Measurements from ENCODE around the gene MREG. TPM values are rescaled to one million over a fixed set of nuclear protein-coding genes. Genes with fewer than 3 reads are reported as not detected.

Gene MREG
- total and polyA plus RNA-seq, 4 donors = 0.87 to 3.1 (median 2.7) TPM

DNA sequence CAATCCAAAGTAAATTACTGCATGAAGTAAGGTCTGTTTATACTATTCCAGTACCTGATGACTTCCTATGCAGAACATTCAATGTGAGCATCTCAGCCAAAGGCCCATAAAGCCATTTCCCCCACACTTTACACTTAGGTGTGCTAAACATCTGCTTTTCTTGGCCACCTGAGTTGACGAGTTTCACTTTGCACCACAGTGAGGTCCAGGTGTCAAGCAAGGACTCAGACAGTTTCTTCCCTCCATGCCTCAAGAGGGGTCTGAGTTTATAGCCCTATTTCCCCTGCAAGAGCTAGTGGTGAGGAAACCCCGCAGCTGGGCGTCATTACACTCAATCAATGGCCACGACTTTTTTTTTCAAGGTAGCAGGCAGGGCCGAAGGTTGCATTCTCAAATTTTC, 107.7 kb downstream of the MREG start (continued):
- no peak for TF ChIP-seq FOXA1 (IDR thresholded peaks at IDR 0.05)

DNA sequence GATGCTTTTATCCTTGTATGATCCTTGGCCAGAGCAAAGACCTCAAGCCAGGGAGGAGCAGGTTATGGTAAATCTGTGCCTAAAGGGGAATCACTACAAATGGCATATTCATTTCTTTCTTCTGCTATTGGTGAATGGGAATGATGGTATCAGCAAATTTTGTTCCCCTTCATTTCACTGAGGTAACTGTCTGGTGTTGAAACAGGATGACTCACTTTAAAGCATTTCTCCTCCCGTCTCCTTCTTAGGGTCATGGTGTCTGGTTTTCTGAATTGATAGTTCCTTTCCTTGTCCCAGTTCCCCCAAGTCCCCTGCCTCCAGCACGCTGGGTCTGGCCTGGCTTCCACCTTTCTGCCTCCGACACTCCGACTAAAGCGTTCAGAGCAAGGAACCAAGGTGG, 109.2 kb downstream of the MREG start:
- Histone ChIP-seq H3K27ac (ENCODE audit: low read depth in 1 of 2, low read length in 2 of 2) (no peak overlapping the region), H3K27me3 (ENCODE audit: control insufficient read depth in 4 of 4, insufficient read depth in 4 of 4, low read length in 3 of 4) (no peaks in the 10 kb centered on the region), H3K9ac (ENCODE audit: low read depth in 1 of 2, low read length in 2 of 2) (no peak overlapping the region), H3K36me3 (ENCODE audit: control insufficient read depth in 4 of 4, insufficient read depth in 3 of 4, low read depth in 1 of 4, low read length in 3 of 4) (no peaks in the 10 kb centered on the region), H3K4me3 (ENCODE audit: low read depth in 1 of 3, low read length in 3 of 3) (no peak overlapping the region), H3K4me1 (ENCODE audit: control insufficient read depth in 4 of 4, insufficient read depth in 4 of 4, low read length in 3 of 4) (peaks cover 8 to 15% (median 13%) of the 10 kb centered on the region in 4 donors), H3K9me3 (ENCODE audit: control insufficient read depth in 4 of 4, low read length in 3 of 4) (no peaks in the 10 kb centered on the region)
- DNase-seq (ENCODE audit: low spot score) = no peak
- 89% methylated on average over 5 of the region's 5 CpGs for WGBS
- no peak for TF ChIP-seq RXRA (IDR thresholded peaks at IDR 0.05)
- no peak for TF ChIP-seq FOXA1 (IDR thresholded peaks at IDR 0.05)
- no peak for TF ChIP-seq NR2F2 (IDR thresholded peaks at IDR 0.05)
- TF ChIP-seq EGR1 (IDR thresholded peaks at IDR 0.05; ENCODE audit: low read depth in 2 of 2) = no peak
- TF ChIP-seq, protein P1, sequence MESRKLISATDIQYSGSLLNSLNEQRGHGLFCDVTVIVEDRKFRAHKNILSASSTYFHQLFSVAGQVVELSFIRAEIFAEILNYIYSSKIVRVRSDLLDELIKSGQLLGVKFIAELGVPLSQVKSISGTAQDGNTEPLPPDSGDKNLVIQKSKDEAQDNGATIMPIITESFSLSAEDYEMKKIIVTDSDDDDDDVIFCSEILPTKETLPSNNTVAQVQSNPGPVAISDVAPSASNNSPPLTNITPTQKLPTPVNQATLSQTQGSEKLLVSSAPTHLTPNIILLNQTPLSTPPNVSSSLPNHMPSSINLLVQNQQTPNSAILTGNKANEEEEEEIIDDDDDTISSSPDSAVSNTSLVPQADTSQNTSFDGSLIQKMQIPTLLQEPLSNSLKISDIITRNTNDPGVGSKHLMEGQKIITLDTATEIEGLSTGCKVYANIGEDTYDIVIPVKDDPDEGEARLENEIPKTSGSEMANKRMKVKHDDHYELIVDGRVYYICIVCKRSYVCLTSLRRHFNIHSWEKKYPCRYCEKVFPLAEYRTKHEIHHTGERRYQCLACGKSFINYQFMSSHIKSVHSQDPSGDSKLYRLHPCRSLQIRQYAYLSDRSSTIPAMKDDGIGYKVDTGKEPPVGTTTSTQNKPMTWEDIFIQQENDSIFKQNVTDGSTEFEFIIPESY (IDR thresholded peaks at IDR 0.05) = no peak

DNA sequence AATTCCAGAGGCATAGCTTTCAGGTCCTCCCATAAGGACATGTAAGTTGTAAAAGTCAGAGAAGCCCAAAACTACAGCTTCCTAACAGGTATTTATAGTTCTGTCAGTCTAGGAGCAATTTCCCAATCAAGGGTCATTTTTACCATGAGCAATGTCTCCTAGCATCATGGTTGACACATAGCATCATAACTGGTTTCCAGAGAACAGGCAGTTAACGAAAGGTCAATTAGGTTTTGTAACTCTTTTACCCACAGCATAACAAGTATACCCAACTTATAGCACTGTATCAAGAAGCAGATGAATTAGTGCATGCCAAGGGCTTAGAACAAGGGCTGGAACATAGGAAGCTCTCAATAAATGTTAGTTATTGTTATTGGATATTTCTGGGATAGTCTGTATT, 110.1 kb downstream of the MREG start:
- DNase-seq (ENCODE audit: low spot score) = no peak
- WGBS = 86% methylated on average over 1 of the region's 1 CpG
- TF ChIP-seq FOXA1 (IDR thresholded peaks at IDR 0.05) (no peak), YY1 (IDR thresholded peaks at IDR 0.05) (no peak)
- Histone ChIP-seq H3K27me3 (ENCODE audit: control insufficient read depth in 4 of 4, insufficient read depth in 4 of 4, low read length in 3 of 4) (no peaks in the 10 kb centered on the region), H3K9ac (ENCODE audit: low read depth in 1 of 2, low read length in 2 of 2) (no peak overlapping the region), H3K9me3 (ENCODE audit: control insufficient read depth in 4 of 4, low read length in 3 of 4) (no peaks in the 10 kb centered on the region), H3K4me1 (ENCODE audit: control insufficient read depth in 4 of 4, insufficient read depth in 4 of 4, low read length in 3 of 4) (peaks cover 8 to 15% (median 13%) of the 10 kb centered on the region in 4 donors), H3K4me3 (ENCODE audit: low read depth in 1 of 3, low read length in 3 of 3) (no peak overlapping the region), H3K36me3 (ENCODE audit: control insufficient read depth in 4 of 4, insufficient read depth in 3 of 4, low read depth in 1 of 4, low read length in 3 of 4) (no peaks in the 10 kb centered on the region), H3K27ac (ENCODE audit: low read depth in 1 of 2, low read length in 2 of 2) (no peak overlapping the region)

DNA sequence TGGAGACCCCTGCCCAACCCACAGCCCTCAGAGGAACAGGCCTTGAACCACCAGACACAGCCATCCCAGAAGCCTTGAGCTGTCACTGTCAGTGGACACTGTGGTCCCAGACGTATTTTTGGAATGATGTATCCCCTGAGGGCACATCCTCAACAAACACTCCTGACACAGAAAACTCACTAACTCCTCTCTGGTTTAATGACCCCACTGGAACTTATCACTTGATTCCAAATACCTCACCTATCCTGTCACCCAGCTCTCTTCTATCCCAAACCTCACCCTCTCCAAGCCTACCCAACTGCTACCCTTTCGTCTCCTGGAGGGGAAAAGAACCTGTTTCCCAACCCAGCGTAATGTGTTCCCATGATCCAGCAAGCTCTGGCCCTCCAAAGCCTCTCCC, 111.6 kb downstream of the MREG start:
- no peaks in the 10 kb centered on the region for H3K36me3 ChIP-seq (ENCODE audit: control insufficient read depth in 4 of 4, insufficient read depth in 3 of 4, low read depth in 1 of 4, low read length in 3 of 4)
- no peak overlapping the region for H3K27ac ChIP-seq (ENCODE audit: low read depth in 1 of 2, low read length in 2 of 2)
- 77% methylated on average over 3 of the region's 3 CpGs for WGBS
- peaks cover 8 to 15% (median 13%) of the 10 kb centered on the region in 4 donors for H3K4me1 ChIP-seq (ENCODE audit: control insufficient read depth in 4 of 4, insufficient read depth in 4 of 4, low read length in 3 of 4)
- no peaks in the 10 kb centered on the region for H3K27me3 ChIP-seq (ENCODE audit: control insufficient read depth in 4 of 4, insufficient read depth in 4 of 4, low read length in 3 of 4)
- DNase-seq (ENCODE audit: low spot score) = no peak
- no peak overlapping the region for H3K4me3 ChIP-seq (ENCODE audit: low read depth in 1 of 3, low read length in 3 of 3)
- TF ChIP-seq HNF4G (IDR thresholded peaks at IDR 0.05) (no peak), EGR1 (IDR thresholded peaks at IDR 0.05; ENCODE audit: low read depth in 2 of 2) (no peak), FOXA1 (IDR thresholded peaks at IDR 0.05) (no peak), RXRA (IDR thresholded peaks at IDR 0.05) (no peak), SP1 (IDR thresholded peaks at IDR 0.05) (no peak)
- TF ChIP-seq, protein P2, sequence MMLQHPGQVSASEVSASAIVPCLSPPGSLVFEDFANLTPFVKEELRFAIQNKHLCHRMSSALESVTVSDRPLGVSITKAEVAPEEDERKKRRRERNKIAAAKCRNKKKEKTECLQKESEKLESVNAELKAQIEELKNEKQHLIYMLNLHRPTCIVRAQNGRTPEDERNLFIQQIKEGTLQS (IDR thresholded peaks at IDR 0.05) = no peak
- no peak overlapping the region for H3K9ac ChIP-seq (ENCODE audit: low read depth in 1 of 2, low read length in 2 of 2)
- H3K9me3 ChIP-seq (ENCODE audit: control insufficient read depth in 4 of 4, low read length in 3 of 4) = no peaks in the 10 kb centered on the region

DNA sequence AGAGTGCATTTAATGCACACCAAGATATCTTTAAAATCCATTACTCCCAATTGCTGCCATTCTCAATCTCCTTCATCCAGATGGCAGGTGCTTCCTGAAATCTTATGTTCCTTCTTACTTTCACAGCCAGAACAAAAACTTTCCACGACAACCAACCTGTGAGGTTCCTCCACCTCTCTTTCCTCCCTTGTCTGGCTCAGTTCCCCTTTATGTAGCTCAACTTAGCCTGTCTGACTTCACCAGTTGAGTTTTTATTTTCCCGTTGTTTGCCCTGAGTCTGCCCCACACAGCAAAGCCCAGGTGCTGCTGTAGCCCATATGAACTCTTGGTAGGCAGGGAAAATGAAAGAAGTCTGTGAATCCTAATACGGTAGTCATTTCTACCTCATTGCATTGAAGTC, 112.5 kb downstream of the MREG start:
- no peak for DNase-seq (ENCODE audit: low spot score)
- peak overlapping the region in 1 of 2 donors; percentile 9 for H3K27ac ChIP-seq (ENCODE audit: low read depth in 1 of 2, low read length in 2 of 2)
- H3K4me1 ChIP-seq (ENCODE audit: control insufficient read depth in 4 of 4, insufficient read depth in 4 of 4, low read length in 3 of 4) = peaks cover 8 to 20% (median 14%) of the 10 kb centered on the region in 4 donors
- no peaks in the 10 kb centered on the region for H3K27me3 ChIP-seq (ENCODE audit: control insufficient read depth in 4 of 4, insufficient read depth in 4 of 4, low read length in 3 of 4)
- no peaks in the 10 kb centered on the region for H3K9me3 ChIP-seq (ENCODE audit: control insufficient read depth in 4 of 4, low read length in 3 of 4)
- H3K36me3 ChIP-seq (ENCODE audit: control insufficient read depth in 4 of 4, insufficient read depth in 3 of 4, low read depth in 1 of 4, low read length in 3 of 4) = no peaks in the 10 kb centered on the region
- TF ChIP-seq RAD21 (IDR thresholded peaks at IDR 0.05) (no peak), HNF4G (IDR thresholded peaks at IDR 0.05) (no peak)
- H3K4me3 ChIP-seq (ENCODE audit: low read depth in 1 of 3, low read length in 3 of 3) = no peak overlapping the region
- WGBS = 81% methylated on average over 3 of the region's 3 CpGs
- H3K9ac ChIP-seq (ENCODE audit: low read depth in 1 of 2, low read length in 2 of 2) = no peak overlapping the region

All from liver (tissue), 9 donors.